MM.1S (cell line): ENCODE measurements around the gene SYT2.
"Not testable (repeated sequence)": the region's sequence is repeated elsewhere in the genome, so short reads cannot be mapped to it uniquely, and the experiment has no call there.

Experiments
- DNase-seq: peaks from one replicate; pipeline ENCODE4 v3.0.0-alpha.2; 2015
- H2AFZ ChIP-seq: fragments of 300-600 bp; sonication (generic); 2 replicates; pipeline ENCODE4 v1.6.0; 2016; ENCODE audit warnings: antibody characterized with exemption, low read length
- H3F3A ChIP-seq: fragments of 300-600 bp; sonication (generic); 2 replicates; pipeline ENCODE4 v1.6.1; 2016; ENCODE audit warnings: mild to moderate bottlenecking, antibody characterized with exemption, low read length, moderate library complexity, mixed read lengths; ENCODE audit not compliant: insufficient read depth
- H3K27ac ChIP-seq: fragments of 300-600 bp; sonication (generic); 2 replicates; pipeline ENCODE4 v1.5.1; 2016; ENCODE audit warnings: mild to moderate bottlenecking, low read length
- H3K27me3 ChIP-seq: fragments of 300-600 bp; sonication (generic); replicated peaks from 2 replicates; pipeline ENCODE4 v1.6.0; 2016; ENCODE audit warnings: low read length; ENCODE audit not compliant: insufficient read depth
- H3K36me3 ChIP-seq: fragments of 300-600 bp; sonication (generic); replicated peaks from 2 replicates; pipeline ENCODE4 v1.6.1; 2016; ENCODE audit warnings: mild to moderate bottlenecking, low read length, mixed read lengths; ENCODE audit not compliant: insufficient read depth
- H3K4me1 ChIP-seq: fragments of 300-600 bp; sonication (generic); 2 replicates; pipeline ENCODE4 v1.6.1; 2016; ENCODE audit warnings: low read length, mixed read lengths
- H3K4me2 ChIP-seq: fragments of 300-600 bp; sonication (generic); 2 replicates; pipeline ENCODE4 v1.6.0; 2016; ENCODE audit warnings: low read depth, low read length
- H3K4me3 ChIP-seq: fragments of 300-600 bp; sonication (generic); 2 replicates; pipeline ENCODE4 v1.5.1; 2016; ENCODE audit warnings: low read length, mixed read lengths
- H3K79me2 ChIP-seq: fragments of 300-600 bp; sonication (generic); 2 replicates; pipeline ENCODE4 v1.6.1; 2016; ENCODE audit warnings: mixed run types, low read length, mixed read lengths
- H3K9ac ChIP-seq: fragments of 300-600 bp; sonication (generic); 2 replicates; pipeline ENCODE4 v1.6.1; 2016; ENCODE audit warnings: low read length, mixed read lengths
- H3K9me2 ChIP-seq: fragments of 300-600 bp; sonication (generic); replicated peaks from 2 replicates; pipeline ENCODE4 v1.6.1; 2016; ENCODE audit warnings: mild to moderate bottlenecking, low read length, mixed read lengths; ENCODE audit not compliant: insufficient read depth
- H3K9me3 ChIP-seq: fragments of 300-600 bp; sonication (generic); replicated peaks from 2 replicates; pipeline ENCODE4 v1.6.1; 2016; ENCODE audit warnings: mild to moderate bottlenecking, low read length, mixed read lengths; ENCODE audit not compliant: insufficient read depth
- H4K20me1 ChIP-seq: fragments of 300-600 bp; sonication (generic); 2 replicates; pipeline ENCODE4 v1.6.1; 2016; ENCODE audit warnings: mild to moderate bottlenecking, low read length, moderate library complexity, mixed read lengths; ENCODE audit not compliant: insufficient read depth
- CTCF ChIP-seq: fragments of 300-600 bp; sonication (generic); IDR thresholded peaks from 2 replicates; pipeline ENCODE4 v1.5.1; 2016; ENCODE audit warnings: antibody characterized with exemption, low read length, mixed read lengths
- EZH2 ChIP-seq: fragments of 300-600 bp; sonication (generic); optimal IDR thresholded peaks from 2 replicates; pipeline ENCODE3; 2017; ENCODE audit warnings: low read depth, mild to moderate bottlenecking, antibody characterized with exemption, low read length, mixed read lengths
- EZH2phosphoT487 ChIP-seq: fragments of 300-600 bp; sonication (generic); IDR thresholded peaks from 2 replicates; pipeline ENCODE4 v1.6.1; 2018; ENCODE audit warnings: antibody characterized with exemption, low read length

SYT2 gene

DNA sequence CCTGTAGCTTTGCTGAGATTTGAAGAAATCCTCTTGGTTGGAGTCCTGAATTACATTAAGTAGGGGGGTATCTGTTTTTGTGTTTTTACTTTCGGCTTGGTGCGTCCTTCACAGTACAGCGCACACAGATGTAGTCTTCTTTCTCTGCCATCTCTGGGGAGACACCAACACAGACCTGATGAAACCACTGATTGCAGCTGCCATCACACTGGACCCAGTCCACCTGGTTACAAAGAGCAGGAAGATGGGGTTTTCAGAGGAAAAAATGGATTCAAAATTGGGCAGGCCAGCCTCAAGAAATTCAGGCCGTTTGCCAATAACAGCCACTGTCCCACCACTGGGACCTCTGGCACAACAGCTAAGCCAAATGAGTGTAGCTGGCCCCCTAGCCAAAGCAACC lies 18.7 kb upstream of the SYT2 start:
- no peak for DNase-seq
- Histone ChIP-seq H3K9ac (no peak overlapping the region), H3K27me3 (no peaks in the 10 kb centered on the region), H3K4me2 (no peak overlapping the region), H3K36me3 (no peaks in the 10 kb centered on the region), H4K20me1 (no peaks in the 10 kb centered on the region), H3K9me3 (no peaks in the 10 kb centered on the region), H3K4me3 (no peak overlapping the region), H3K27ac (no peak overlapping the region), H3K9me2 (no peaks in the 10 kb centered on the region), H2AFZ (no peak overlapping the region), H3K79me2 (no peaks in the 10 kb centered on the region), H3F3A (no peaks in the 10 kb centered on the region), H3K4me1 (no peaks in the 10 kb centered on the region)
- TF ChIP-seq EZH2, result no peak
- no peak for TF ChIP-seq CTCF
- no peak for TF ChIP-seq EZH2phosphoT487

DNA sequence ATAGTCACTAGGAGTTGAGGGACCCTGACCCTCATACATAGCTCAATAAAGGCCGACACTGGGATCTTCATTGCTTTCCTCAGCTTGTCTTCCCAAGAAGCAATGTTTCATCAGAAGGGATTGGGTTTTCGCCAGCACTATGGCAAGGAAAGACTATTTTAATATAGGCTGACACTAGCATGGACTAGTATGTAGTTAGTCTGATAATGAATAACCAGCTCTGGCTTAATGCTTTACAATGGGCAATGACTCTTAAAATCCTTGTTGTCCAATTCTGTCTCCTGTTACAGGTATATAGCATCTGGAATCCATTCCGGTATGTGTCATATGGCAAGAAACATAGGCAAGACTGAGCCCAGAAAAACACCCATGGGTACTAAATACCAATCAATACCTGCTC lies 15.3 kb upstream of the SYT2 start:
- no peaks in the 10 kb centered on the region for H3K9me3 ChIP-seq
- no peaks in the 10 kb centered on the region for H3K79me2 ChIP-seq
- H3K36me3 ChIP-seq, result no peaks in the 10 kb centered on the region
- H3F3A ChIP-seq, result no peaks in the 10 kb centered on the region
- no peak overlapping the region for H3K4me3 ChIP-seq
- H3K4me2 ChIP-seq, result no peak overlapping the region
- no peak overlapping the region for H3K9ac ChIP-seq
- H4K20me1 ChIP-seq, result no peaks in the 10 kb centered on the region
- H3K27me3 ChIP-seq, result no peaks in the 10 kb centered on the region
- H2AFZ ChIP-seq, result no peak overlapping the region
- no peak for TF ChIP-seq CTCF
- no peak for TF ChIP-seq EZH2
- TF ChIP-seq EZH2phosphoT487, result no peak
- H3K9me2 ChIP-seq, result no peaks in the 10 kb centered on the region
- no peak for DNase-seq
- H3K27ac ChIP-seq, result no peak overlapping the region
- no peaks in the 10 kb centered on the region for H3K4me1 ChIP-seq

DNA sequence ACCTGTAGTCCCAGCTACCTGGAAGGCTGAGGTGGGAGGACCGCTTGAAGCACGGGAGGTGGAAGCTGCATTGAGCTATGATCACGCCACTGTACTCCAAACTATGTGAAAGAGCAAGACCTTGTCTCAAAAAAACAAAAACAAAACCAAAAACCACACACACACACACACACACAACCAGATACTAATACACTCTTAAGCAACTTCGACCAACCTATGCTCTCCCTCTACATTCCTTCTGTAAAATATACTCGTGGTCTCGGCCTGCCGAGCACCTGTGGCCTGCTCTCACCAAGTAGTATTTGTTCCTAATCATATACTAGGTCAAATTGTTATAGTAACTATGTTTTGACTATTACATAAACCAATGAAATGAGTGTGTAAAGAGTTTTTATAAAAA lies 13.5 kb upstream of the SYT2 start:
- no peaks in the 10 kb centered on the region for H3K9me2 ChIP-seq
- no peaks in the 10 kb centered on the region for H4K20me1 ChIP-seq
- H3K4me3 ChIP-seq, result no peak overlapping the region
- H3K36me3 ChIP-seq, result no peaks in the 10 kb centered on the region
- DNase-seq, result no peak
- H3K79me2 ChIP-seq, result no peaks in the 10 kb centered on the region
- no peak for TF ChIP-seq CTCF
- no peak for TF ChIP-seq EZH2
- no peak for TF ChIP-seq EZH2phosphoT487
- H3K4me2 ChIP-seq, result no peak overlapping the region
- no peaks in the 10 kb centered on the region for H3F3A ChIP-seq
- no peaks in the 10 kb centered on the region for H3K27me3 ChIP-seq
- H3K9ac ChIP-seq, result no peak overlapping the region
- no peaks in the 10 kb centered on the region for H3K4me1 ChIP-seq
- H3K27ac ChIP-seq, result no peak overlapping the region
- no peaks in the 10 kb centered on the region for H3K9me3 ChIP-seq
- no peak overlapping the region for H2AFZ ChIP-seq

- not testable (repeated sequence) for H3K79me2 ChIP-seq, H3K9ac ChIP-seq, H3K9me2 ChIP-seq, H3K9me3 ChIP-seq, H3K4me3 ChIP-seq, DNase-seq, H3K27ac ChIP-seq, H3K4me2 ChIP-seq, H3K36me3 ChIP-seq, H2AFZ ChIP-seq, H3F3A ChIP-seq, H3K4me1 ChIP-seq, H4K20me1 ChIP-seq, H3K27me3 ChIP-seq
Measured at GRCh38 chr1:202723046-202723445, 12.8 kb upstream of the SYT2 start.
